ENCODE measurements around the gene CNTNAP2. TPM values are rescaled to one million over a fixed set of nuclear protein-coding genes. Genes with fewer than 3 reads are reported as not detected.

Gene CNTNAP2
- total and polyA plus RNA-seq, 9 of the 15 experiments (the other 6 are each of a cell fraction or from before 2014, with no cell fraction given): 0.04 to 0.62 (median 0.09) TPM; not detected in 4

- TF ChIP-seq PREB (CRISPR knock-in tag; IDR thresholded peaks at IDR 0.05): no peak
These were observed 2030.8 kb downstream of the CNTNAP2 start (continued) for GRCh38 chr7:148147438-148147837.

- POLR2A ChIA-PET: no interaction called here
- H3K27ac ChIP-seq (ENCODE audit: extremely low read depth, low read depth, low read length): no peak overlapping the region
These were observed 2031.9 kb downstream of the CNTNAP2 start for GRCh38 chr7:148148456-148148855.

More at GRCh38 chr7:148148456-148148855, 2031.9 kb downstream of the CNTNAP2 start:
- H3K4me1 ChIP-seq (replicated peaks in 1 of 2; ENCODE audit: control insufficient read depth in 2 of 2, insufficient read depth in 2 of 2, low read length in 2 of 2): no peaks in the 10 kb centered on the region
- no peak for ATAC-seq
- in situ Hi-C loops (cut with MboI): no loop called here
- DNase-seq (ENCODE audit: extremely low read depth in 1 of 4, low spot score in 3 of 4): no peak
- no peaks in the 10 kb centered on the region for H4K20me1 ChIP-seq (replicated peaks; ENCODE audit: control insufficient read depth, insufficient read depth, low read length)
- H3K9me1 ChIP-seq (ENCODE audit: control insufficient read depth, insufficient read depth, low read length): no peaks in the 10 kb centered on the region
- no peaks in the 10 kb centered on the region for H3K9me3 ChIP-seq (replicated peaks; ENCODE audit: control insufficient read depth, insufficient read depth, low read depth, low read length)
- no peaks in the 10 kb centered on the region for H3K27me3 ChIP-seq (ENCODE audit: control insufficient read depth in 2 of 2, insufficient read depth in 2 of 2, low read length in 2 of 2)
- intact Hi-C loops (cut with micrococcal nuclease): no loop called here
- H3K36me3 ChIP-seq (ENCODE audit: control insufficient read depth, insufficient read depth, low read length): no peaks in the 10 kb centered on the region
- no peak overlapping the region for H3K4me3 ChIP-seq
- TF ChIP-seq C11orf30 (IDR thresholded peaks at IDR 0.05; ENCODE audit: low read depth) (no peak), POLR2H (tag; IDR thresholded peaks at IDR 0.05; ENCODE audit: low read depth) (no peak), ZNF586 (CRISPR knock-in tag; conservative IDR thresholded peaks at IDR 0.05) (no peak), CBX2 (IDR thresholded peaks at IDR 0.05; ENCODE audit: insufficient read depth, low read length, poor library complexity, severe bottlenecking) (no peak), SIN3A (IDR thresholded peaks at IDR 0.05; ENCODE audit: borderline replicate concordance in 2 of 2, control insufficient read depth in 1 of 2, low read depth in 2 of 2, low read length in 2 of 2) (no peak), SETDB1 (IDR thresholded peaks at IDR 0.05; ENCODE audit: low read length) (no peak), LCOR (CRISPR knock-in tag; IDR thresholded peaks at IDR 0.05) (no peak), ZKSCAN1 (IDR thresholded peaks at IDR 0.05; ENCODE audit: low read depth, low read length) (no peak), FOXA3 (CRISPR knock-in tag; conservative IDR thresholded peaks at IDR 0.05 in 1 of 2, IDR thresholded peaks at IDR 0.05 in 1 of 2) (no peak), TBP (optimal IDR thresholded peaks at IDR 0.05; ENCODE audit: low read depth, low read length) (no peak), NR3C1 (CRISPR knock-in tag; IDR thresholded peaks at IDR 0.05) (no peak)
- no peak overlapping the region for H3K4me2 ChIP-seq (ENCODE audit: insufficient read depth, low read length)
- CTCF ChIA-PET (ENCODE audit: low intra/inter-chr PET ratio): no interaction called here
- H3K9ac ChIP-seq (ENCODE audit: insufficient read depth in 1 of 2, low read depth in 2 of 2, low read length in 2 of 2): no peak overlapping the region
- WGBS (ENCODE audit: insufficient coverage, low coverage, missing lambda C conversion rate): 0% methylated on average over 3 of the region's 3 CpGs
- BruUV-seq (replicated peaks): no TSS peak
- H3K79me2 ChIP-seq (ENCODE audit: control insufficient read depth, insufficient read depth, low read length): no peaks in the 10 kb centered on the region
- no peak for FAIRE-seq
- H2AFZ ChIP-seq (ENCODE audit: low read depth, low read length): no peak overlapping the region
